GM12878 (cell line): ENCODE results near the gene GNRHR. TPM values are rescaled to one million over a fixed set of nuclear protein-coding genes. Genes with fewer than 3 reads are reported as not detected.

Source experiments
- ATAC-seq: fragments of 200-7000 bp; cut with Tn5 transposase; 3 replicates; pipeline ENCODE4 v1.9.1; 2020; ENCODE audit warnings: mild to moderate bottlenecking, moderate library complexity
- BruUV-seq: library from RNA; stranded (reverse); fragments of 400-500 nt; replicated peaks from 2 replicates; lab custom pipeline; 2021; lab: Mats Ljungman, UMichigan
- CTCF ChIA-PET: fragments of 300-600 bp; sonication (Branson Sonifier 250); formaldehyde crosslinking; extraction: SDS; loops from one replicate; lab custom pipeline; 2021; ENCODE audit warnings: inconsistent platforms; lab: Yijun Ruan, JAX
- POLR2A ChIA-PET: fragments of 350-600 bp; formaldehyde crosslinking; extraction: SDS; loops from one replicate; lab custom pipeline; 2021; ENCODE audit warnings: inconsistent platforms; lab: Charles Lee
- RAD21 ChIA-PET: fragments of 300-600 bp; sonication (Branson Sonifier 250); formaldehyde crosslinking; loops from one replicate; lab custom pipeline; 2023; ENCODE audit warnings: antibody characterized with exemption; ENCODE audit not compliant: unreplicated experiment; lab: Charles Lee
- SMC1A ChIA-PET: fragments of 300-600 bp; sonication (Branson Sonifier 250); formaldehyde crosslinking; loops from one replicate; lab custom pipeline; 2023; ENCODE audit not compliant: unreplicated experiment, uncharacterized antibody; lab: Charles Lee
- DNase-seq: peaks from one replicate; pipeline ENCODE4 v3.0.0-alpha.2; 2011; ENCODE audit warnings: low read depth, low spot score
- FAIRE-seq: peaks from 3 replicates; lab custom pipeline; 2011; peaks lifted over from hg19 to GRCh38; lab: Jason Lieb, UNC
- H2AFZ ChIP-seq: 2 replicates; pipeline ENCODE4 v1.6.0; 2011; ENCODE audit warnings: low read depth, low read length, control low read depth; ENCODE audit not compliant: control insufficient read depth
- H3K27ac ChIP-seq: 2 replicates; pipeline ENCODE4 v1.5.1; 2011; ENCODE audit warnings: control low read depth; ENCODE audit not compliant: control insufficient read depth, insufficient read depth
- H3K27me3 ChIP-seq, 2 experiments: replicated peaks in 1 of 2; 2 replicates each; pipeline versions ENCODE4 v1.6.0 to v1.6.1; 2011; ENCODE audit warnings: low read length in 1 of 2; ENCODE audit not compliant: control insufficient read depth in 2 of 2, insufficient read depth in 2 of 2
- H3K36me3 ChIP-seq, 2 experiments: 2 replicates each; pipeline ENCODE4 v1.5.1; 2011; ENCODE audit warnings: low read length in 1 of 2; ENCODE audit not compliant: control insufficient read depth in 2 of 2, insufficient read depth in 2 of 2
- H3K4me1 ChIP-seq: 2 replicates; pipeline ENCODE4 v1.6.1; 2011; ENCODE audit warnings: mild to moderate bottlenecking, low read length, moderate library complexity, mixed read lengths; ENCODE audit not compliant: control insufficient read depth, insufficient read depth
- H3K4me2 ChIP-seq: 2 replicates; pipeline ENCODE4 v1.6.0; 2011; ENCODE audit warnings: control low read depth; ENCODE audit not compliant: control insufficient read depth, insufficient read depth
- H3K4me3 ChIP-seq: fragments of 200-600 bp; sonication (generic); 2 replicates; pipeline ENCODE4 v1.5.1; 2016
- H3K79me2 ChIP-seq: 2 replicates; pipeline ENCODE4 v1.6.0; 2011; ENCODE audit warnings: low read length; ENCODE audit not compliant: control insufficient read depth, insufficient read depth
- H3K9ac ChIP-seq: 2 replicates; pipeline ENCODE4 v1.8.0; 2011; ENCODE audit warnings: low read length, control low read depth, mixed read lengths; ENCODE audit not compliant: control insufficient read depth, insufficient read depth
- H3K9me3 ChIP-seq: replicated peaks from 3 replicates; pipeline ENCODE4 v1.5.1; 2011; ENCODE audit warnings: mild to moderate bottlenecking, low read length; ENCODE audit not compliant: control insufficient read depth, insufficient read depth
- H4K20me1 ChIP-seq: 2 replicates; pipeline ENCODE4 v1.6.0; 2011; ENCODE audit not compliant: control insufficient read depth, insufficient read depth
- DPF2 ChIP-seq: fragments of 450-650 bp; IDR thresholded peaks from 2 replicates; pipeline ENCODE4 v1.6.1; 2017; ENCODE audit warnings: mild to moderate bottlenecking
- FOXK2 ChIP-seq: fragments of 450-650 bp; IDR thresholded peaks from 2 replicates; pipeline ENCODE4 v1.6.1; 2017; ENCODE audit warnings: mild to moderate bottlenecking, moderate library complexity
- GABPA ChIP-seq: IDR thresholded peaks from 2 replicates; pipeline ENCODE4 v1.6.1; 2014; ENCODE audit warnings: antibody characterized with exemption, low read depth, mild to moderate bottlenecking, inconsistent platforms
- HDGF ChIP-seq: fragments of 450-650 bp; IDR thresholded peaks from 2 replicates; pipeline ENCODE4 v1.6.1; 2016; ENCODE audit warnings: antibody characterized with exemption
- JUNB ChIP-seq: IDR thresholded peaks from 2 replicates; pipeline ENCODE4 v1.6.1; 2016; ENCODE audit warnings: antibody characterized with exemption, mild to moderate bottlenecking
- YBX1 ChIP-seq: fragments of 450-650 bp; IDR thresholded peaks from 2 replicates; pipeline ENCODE4 v1.6.1; 2016; ENCODE audit warnings: antibody characterized with exemption
- YY1 ChIP-seq: IDR thresholded peaks from 2 replicates; pipeline ENCODE4 v1.6.1; 2011; ENCODE audit warnings: low read depth, mild to moderate bottlenecking, low read length
- ZBED1 ChIP-seq: IDR thresholded peaks from 2 replicates; pipeline ENCODE4 v1.6.1; 2016; ENCODE audit warnings: borderline replicate concordance
- ZNF622 ChIP-seq: fragments of 450-650 bp; IDR thresholded peaks from 2 replicates; pipeline ENCODE4 v1.6.1; 2017; ENCODE audit warnings: mild to moderate bottlenecking, inconsistent platforms
- WGBS: methylation state at CpG from one replicate; pipeline ENCODE4 v1.1.6; 2016; ENCODE audit warnings: low lambda C conversion rate; ENCODE audit not compliant: insufficient replicate concordance, insufficient coverage; ENCODE audit errors: missing lambda C conversion rate; 5-methylcytosine and 5-hydroxymethylcytosine counted together
- in situ Hi-C: fragments of 300-500 bp; cut with MboI; formaldehyde crosslinking; loops from 9 replicates; pipeline ENCODE4 v1.14.3; 2018; ENCODE audit warnings: mixed read lengths
- intact Hi-C: fragments of 100-400 bp; cut with micrococcal nuclease; formaldehyde crosslinking; loops from one replicate; pipeline ENCODE4 v1.14.2; 2022; ENCODE audit not compliant: unreplicated experiment
- polyA plus RNA-seq, 11 experiments: library from polyadenylated mRNA; depleted of rRNA in 4 of 11; unstranded in 6 of 11; stranded (reverse) in 5 of 11; fragments of >200 nt; fragmentation: Nextera tagmentation in 4 of 11; fragmentation: Illumina TruSeq in 1 of 11; extraction: Ambion mirVana in 4 of 11; extraction: Trizol in 1 of 11; gene quantifications; 1 replicate in 1 of 11; 2 replicates in 10 of 11; pipeline versions ENCODE4 v1.2.1 to v1.2.3, GENCODE V29; 2011 to 2016; ENCODE audit warnings: inconsistent platforms in 2 of 11, missing spikeins in 2 of 11, low read depth in 1 of 11
- total RNA-seq, 4 experiments: library from RNA; depleted of rRNA in 3 of 4; stranded (reverse); fragments of >200 nt in 3 of 4; fragmentation: Illumina TruSeq in 1 of 4; extraction: Trizol in 1 of 4; gene quantifications; 2 replicates each; pipeline versions ENCODE4 v1.2.1 to v1.2.3, GENCODE V29; 2013 to 2021

Gene GNRHR
- total and polyA plus RNA-seq, 10 of the 15 experiments (the other 5 are each of a cell fraction or from before 2014, with no cell fraction given), result 0.02 to 0.12 (median 0.08) TPM; not detected in 7

GRCh38 chr4:67723949-67724348, 30.2 kb downstream of the GNRHR start (continued):
- TF ChIP-seq DPF2 (no peak), YBX1 (no peak), HDGF (no peak), JUNB (no peak), FOXK2 (no peak), ZBED1 (no peak), ZNF622 (no peak)

GRCh38 chr4:67723341-67723740, 30.8 kb downstream of the GNRHR start:
- in situ Hi-C loops, result no loop called here
- no peak for TF ChIP-seq HDGF
- no peak for TF ChIP-seq GABPA
- no peak for TF ChIP-seq YY1
- no peak overlapping the region for H2AFZ ChIP-seq
- peaks cover 2 to 3% of the 10 kb centered on the region in 2 experiments; a peak in 2 of 4 replicates for H3K36me3 ChIP-seq
- H3K9me3 ChIP-seq, result no peaks in the 10 kb centered on the region
- intact Hi-C loops, result no loop called here
- no peak for DNase-seq
- FAIRE-seq, result no peak
- no peak overlapping the region for H3K4me3 ChIP-seq
- ChIA-PET SMC1A (no interaction called here), POLR2A (no interaction called here), CTCF (interaction anchor here (1.7 kb wide), 1 partner anchor 23 kb away, joined by 6 read pairs; no protein-coding TSS in a partner anchor), RAD21 (no interaction called here)
- no peak overlapping the region for H3K9ac ChIP-seq
- no peak overlapping the region for H3K27ac ChIP-seq
- H3K4me1 ChIP-seq, result no peaks in the 10 kb centered on the region
- H4K20me1 ChIP-seq, result no peaks in the 10 kb centered on the region
- no peak overlapping the region for H3K4me2 ChIP-seq
- no peak for ATAC-seq
- no peaks in the 10 kb centered on the region for H3K79me2 ChIP-seq
- no TSS peak for BruUV-seq
- H3K27me3 ChIP-seq, result no peaks in the 10 kb centered on the region
- WGBS, result 94% methylated on average over 5 of the region's 5 CpGs
